Stimulated activated CD8-positive, alpha-beta memory T cell treated with anti-CD3 and anti-CD28 coated beads, Interleukin-4, amount 100 ng/mL, for 24 hours (primary cell): ENCODE measurements around the gene HDAC11.

ENCODE experiments used
- DNase-seq: peaks from one replicate; pipeline ENCODE4 v3.0.0-alpha.2; 2020; ENCODE audit warnings: low read depth

HDAC11 gene

GRCh38 chr3:13525827-13526625, 45.9 kb downstream of the HDAC11 start:
- DNase-seq, result no peak

- no peak for DNase-seq
Observed at GRCh38 chr3:13526626-13526949, 46.5 kb downstream of the HDAC11 start.

- DNase-seq, result no peak
Observed at GRCh38 chr3:13528217-13528867, 48.2 kb downstream of the HDAC11 start.

GRCh38 chr3:13529196-13530112, 49.3 kb downstream of the HDAC11 start:
- DNase-seq, result no peak

GRCh38 chr3:13530241-13531009, 50.3 kb downstream of the HDAC11 start:
- DNase-seq, result no peak

- DNase-seq, result no peak
Observed at GRCh38 chr3:13532085-13532484, 52.0 kb downstream of the HDAC11 start.

GRCh38 chr3:13532631-13533030, 52.5 kb downstream of the HDAC11 start:
- DNase-seq, result no peak

GRCh38 chr3:13533885-13534301, 53.8 kb downstream of the HDAC11 start:
- no peak for DNase-seq

- DNase-seq, result no peak
Observed at GRCh38 chr3:13535526-13535875, 55.4 kb downstream of the HDAC11 start.

- no peak for DNase-seq
Observed at GRCh38 chr3:13535905-13536304, 55.8 kb downstream of the HDAC11 start.

- no peak for DNase-seq
Observed at GRCh38 chr3:13536432-13536831, 56.3 kb downstream of the HDAC11 start.

- DNase-seq, result no peak
Observed at GRCh38 chr3:13536832-13537231, 56.7 kb downstream of the HDAC11 start.

- DNase-seq, result no peak
Observed at GRCh38 chr3:13537244-13537908, 57.3 kb downstream of the HDAC11 start.

GRCh38 chr3:13537909-13538296, 57.8 kb downstream of the HDAC11 start:
- DNase-seq, result no peak

- no peak for DNase-seq
Observed at GRCh38 chr3:13538520-13539291, 58.6 kb downstream of the HDAC11 start.

GRCh38 chr3:13539292-13539638, 59.2 kb downstream of the HDAC11 start:
- DNase-seq, result no peak

GRCh38 chr3:13539671-13540070, 59.6 kb downstream of the HDAC11 start:
- no peak for DNase-seq

- DNase-seq, result no peak
Observed at GRCh38 chr3:13540297-13540995, 60.3 kb downstream of the HDAC11 start.

GRCh38 chr3:13541691-13542090, 61.6 kb downstream of the HDAC11 start:
- DNase-seq, result no peak

GRCh38 chr3:13542142-13542541, 62.0 kb downstream of the HDAC11 start:
- DNase-seq, result no peak
